Upper lobe of left lung (tissue), 4 donors: ENCODE measurements around the gene CHRDL2.

Experiments used
- CTCF ChIP-seq, 6 experiments: fragments of 450-650 bp in 4 of 6; fragments of 200-600 bp in 2 of 6; sonication (generic) in 2 of 6; IDR thresholded peaks; one replicate each; pipeline ENCODE4 v1.5.1; 2016 to 2019; ENCODE audit warnings: antibody characterized with exemption in 6 of 6
- POLR2A ChIP-seq, 4 donors: fragments of 450-650 bp; IDR thresholded peaks; one replicate each; pipeline ENCODE4 v1.5.1; 2016 to 2017; ENCODE audit warnings: antibody characterized with exemption in 4 of 4, mild to moderate bottlenecking in 2 of 4

- TF ChIP-seq POLR2A (IDR thresholded peaks at IDR 0.05) (no peak), CTCF (IDR thresholded peaks at IDR 0.05) (no peak)
Measured at GRCh38 chr11:74697722-74698121, 33.5 kb downstream of the CHRDL2 start.
